IPS-15b (cell line): ENCODE measurements around the gene DZIP3.
"Not testable (repeated sequence)": the region's sequence is repeated elsewhere in the genome, so short reads cannot be mapped to it uniquely, and the experiment has no call there.

Source experiments
- H3K27me3 ChIP-seq: one replicate; pipeline ENCODE4 v1.6.1; 2013; ENCODE audit warnings: low read length; ENCODE audit not compliant: control insufficient read depth, insufficient read depth
- H3K36me3 ChIP-seq: one replicate; pipeline ENCODE4 v1.6.1; 2013; ENCODE audit warnings: low read length; ENCODE audit not compliant: control insufficient read depth, insufficient read depth
- H3K4me1 ChIP-seq: one replicate; pipeline ENCODE4 v1.6.1; 2013; ENCODE audit warnings: mild to moderate bottlenecking, low read length; ENCODE audit not compliant: control insufficient read depth, insufficient read depth
- H3K4me3 ChIP-seq: one replicate; pipeline ENCODE4 v1.5.1; 2013; ENCODE audit warnings: low read depth, low read length
- H3K9ac ChIP-seq: one replicate; pipeline ENCODE4 v1.6.1; 2013; ENCODE audit warnings: low read depth, mild to moderate bottlenecking, low read length
- H3K9me3 ChIP-seq: one replicate; pipeline ENCODE4 v1.6.1; 2013; ENCODE audit warnings: mild to moderate bottlenecking, low read length; ENCODE audit not compliant: control insufficient read depth, insufficient read depth

Gene DZIP3

GRCh38 chr3:108645364-108645763 lies 55.8 kb downstream of the DZIP3 start:
- H3K9me3 ChIP-seq, result no peaks in the 10 kb centered on the region
- no peak overlapping the region for H3K4me3 ChIP-seq
- H3K36me3 ChIP-seq, result no peaks in the 10 kb centered on the region
- H3K9ac ChIP-seq, result no peak overlapping the region
- no peaks in the 10 kb centered on the region for H3K27me3 ChIP-seq
- peaks cover 4% of the 10 kb centered on the region for H3K4me1 ChIP-seq

GRCh38 chr3:108655664-108656063 lies 66.1 kb downstream of the DZIP3 start:
- H3K4me3 ChIP-seq, result not testable (repeated sequence)

GRCh38 chr3:108661699-108662098 lies 72.2 kb downstream of the DZIP3 start:
- Histone ChIP-seq H3K4me3 (no peak overlapping the region), H3K36me3 (peaks cover 3% of the 10 kb centered on the region), H3K9ac (no peak overlapping the region), H3K9me3 (no peaks in the 10 kb centered on the region), H3K27me3 (no peaks in the 10 kb centered on the region), H3K4me1 (no peaks in the 10 kb centered on the region)

More at GRCh38 chr3:108655664-108656063, 66.1 kb downstream of the DZIP3 start:
- not testable (repeated sequence) for H3K27me3 ChIP-seq, H3K9ac ChIP-seq, H3K36me3 ChIP-seq, H3K4me1 ChIP-seq
- H3K9me3 ChIP-seq, result peaks cover 11% of the 10 kb centered on the region

GRCh38 chr3:108662142-108662738 lies 72.7 kb downstream of the DZIP3 start:
- no peak overlapping the region for H3K4me3 ChIP-seq
- H3K27me3 ChIP-seq, result no peaks in the 10 kb centered on the region
- peaks cover 3% of the 10 kb centered on the region for H3K36me3 ChIP-seq
- H3K9ac ChIP-seq, result no peak overlapping the region
- H3K4me1 ChIP-seq, result no peaks in the 10 kb centered on the region
- H3K9me3 ChIP-seq, result no peaks in the 10 kb centered on the region

- no peak overlapping the region for H3K9ac ChIP-seq
- no peaks in the 10 kb centered on the region for H3K4me1 ChIP-seq
- no peaks in the 10 kb centered on the region for H3K9me3 ChIP-seq
- H3K4me3 ChIP-seq, result no peak overlapping the region
- no peaks in the 10 kb centered on the region for H3K27me3 ChIP-seq
- H3K36me3 ChIP-seq, result peaks cover 3% of the 10 kb centered on the region
These were observed 74.7 kb downstream of the DZIP3 start for GRCh38 chr3:108664266-108664665.

GRCh38 chr3:108667312-108667711 lies 77.8 kb downstream of the DZIP3 start:
- Histone ChIP-seq H3K36me3 (peaks cover 3% of the 10 kb centered on the region), H3K4me1 (no peaks in the 10 kb centered on the region), H3K9me3 (no peaks in the 10 kb centered on the region), H3K9ac (no peak overlapping the region), H3K27me3 (no peaks in the 10 kb centered on the region), H3K4me3 (no peak overlapping the region)

- Histone ChIP-seq H3K36me3 (no peaks in the 10 kb centered on the region), H3K4me3 (no peak overlapping the region), H3K27me3 (no peaks in the 10 kb centered on the region), H3K9ac (no peak overlapping the region), H3K4me1 (no peaks in the 10 kb centered on the region), H3K9me3 (no peaks in the 10 kb centered on the region)
These were observed 79.7 kb downstream of the DZIP3 start for GRCh38 chr3:108669208-108669607.

- H3K4me3 ChIP-seq, result no peak overlapping the region
- no peak overlapping the region for H3K9ac ChIP-seq
- H3K4me1 ChIP-seq, result no peaks in the 10 kb centered on the region
- H3K36me3 ChIP-seq, result no peaks in the 10 kb centered on the region
- no peaks in the 10 kb centered on the region for H3K9me3 ChIP-seq
- no peaks in the 10 kb centered on the region for H3K27me3 ChIP-seq
These were observed 83.2 kb downstream of the DZIP3 start for GRCh38 chr3:108672701-108673100.

- Histone ChIP-seq H3K9me3 (no peaks in the 10 kb centered on the region), H3K4me1 (no peaks in the 10 kb centered on the region)
These were observed 84.6 kb downstream of the DZIP3 start for GRCh38 chr3:108673988-108674661.

GRCh38 chr3:108677811-108678210 lies 88.3 kb downstream of the DZIP3 start:
- no peak overlapping the region for H3K4me3 ChIP-seq
- H3K27me3 ChIP-seq, result no peaks in the 10 kb centered on the region
- H3K4me1 ChIP-seq, result no peaks in the 10 kb centered on the region
- H3K9ac ChIP-seq, result no peak overlapping the region
- H3K9me3 ChIP-seq, result no peaks in the 10 kb centered on the region
- H3K36me3 ChIP-seq, result no peaks in the 10 kb centered on the region

More at GRCh38 chr3:108673988-108674661, 84.6 kb downstream of the DZIP3 start:
- no peak overlapping the region for H3K4me3 ChIP-seq
- H3K9ac ChIP-seq, result no peak overlapping the region
- H3K27me3 ChIP-seq, result no peaks in the 10 kb centered on the region
- H3K36me3 ChIP-seq, result no peaks in the 10 kb centered on the region

GRCh38 chr3:108692286-108692685 lies 102.8 kb downstream of the DZIP3 start:
- H3K9ac ChIP-seq, H3K27me3 ChIP-seq, H3K4me1 ChIP-seq, H3K4me3 ChIP-seq, H3K36me3 ChIP-seq, H3K9me3 ChIP-seq: not testable (repeated sequence)

- H3K36me3 ChIP-seq, result no peaks in the 10 kb centered on the region
- no peak overlapping the region for H3K4me3 ChIP-seq
- H3K9me3 ChIP-seq, result peaks cover 1% of the 10 kb centered on the region
- H3K27me3 ChIP-seq, result no peaks in the 10 kb centered on the region
- no peaks in the 10 kb centered on the region for H3K4me1 ChIP-seq
- no peak overlapping the region for H3K9ac ChIP-seq
These were observed 108.9 kb downstream of the DZIP3 start for GRCh38 chr3:108698461-108698860.
